Upper lobe of left lung (tissue), 4 donors: ENCODE data around the gene GPRASP1.

Experiments
- CTCF ChIP-seq, 6 experiments: fragments of 450-650 bp in 4 of 6; fragments of 200-600 bp in 2 of 6; sonication (generic) in 2 of 6; IDR thresholded peaks; one replicate each; pipeline ENCODE4 v1.5.1; 2016 to 2019; ENCODE audit warnings: antibody characterized with exemption in 6 of 6
- EP300 ChIP-seq, 4 donors: sonication (generic); formaldehyde crosslinking; IDR thresholded peaks; one replicate each; pipeline ENCODE4 v1.5.1; 2017; ENCODE audit warnings: antibody characterized with exemption in 4 of 4, control low read depth in 2 of 4

DNA sequence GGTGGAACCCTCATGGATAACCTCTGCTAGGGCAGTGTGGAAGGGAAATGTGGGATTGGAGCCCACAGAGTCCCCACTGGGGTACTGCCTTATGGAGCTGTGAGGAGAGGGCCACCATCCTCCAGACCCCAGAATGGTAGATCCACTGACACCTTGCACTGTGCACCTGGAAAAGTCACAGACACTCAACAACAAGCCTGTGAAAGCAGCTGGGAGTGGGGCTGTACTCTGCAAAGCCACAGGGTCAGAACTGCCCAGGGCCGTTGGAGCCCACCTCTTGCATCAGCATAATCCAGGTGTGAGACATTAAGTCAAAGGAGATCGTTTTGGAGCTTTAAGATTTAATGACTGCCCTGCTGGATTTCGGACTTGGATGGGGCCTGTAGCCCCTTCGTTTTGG, 40.4 kb upstream of the GPRASP1 start:
- no peak for TF ChIP-seq CTCF (IDR thresholded peaks at IDR 0.05)
- no peak for TF ChIP-seq EP300 (IDR thresholded peaks at IDR 0.05)
